ENCODE data around the gene SLC4A1AP.

- TF ChIP-seq GATA3 (IDR thresholded peaks at IDR 0.05; ENCODE audit: low read depth, low read length) (no peak), GATA2 (IDR thresholded peaks at IDR 0.05; ENCODE audit: low read depth, low read length) (no peak)
Observed at GRCh38 chr2:27707462-27708256, 44.0 kb downstream of the SLC4A1AP start.
